Measurements from ENCODE around the gene ZAP70. TPM values are rescaled to one million over a fixed set of nuclear protein-coding genes. Genes with fewer than 3 reads are reported as not detected.

ZAP70 gene
- total RNA-seq, 1 experiment from 2014 or later, result not detected

DNA sequence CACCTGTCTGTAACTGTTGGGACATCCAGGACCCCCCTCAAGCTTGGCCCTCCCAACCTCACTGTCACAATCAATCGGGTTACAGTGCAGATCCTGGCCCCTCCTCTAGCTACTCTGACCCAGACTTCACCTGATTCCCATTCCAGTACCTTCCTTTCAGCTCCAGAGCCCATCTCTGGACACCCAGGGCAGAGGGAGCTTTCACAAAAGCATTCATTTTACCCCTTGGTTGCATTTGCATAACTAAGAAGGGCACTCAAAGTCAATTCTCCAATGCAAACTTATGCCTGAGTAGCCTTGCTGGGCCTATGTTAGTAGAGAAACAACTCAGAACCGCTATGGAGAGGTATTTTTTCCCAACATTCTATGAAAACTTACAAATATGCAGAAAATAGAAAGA lies 7.4 kb downstream of the ZAP70 start:
- Histone ChIP-seq H3K4me1 (ENCODE audit: insufficient read depth, low read length, poor library complexity, severe bottlenecking) (no peaks in the 10 kb centered on the region), H3K4me3 (ENCODE audit: low read depth, low read length, poor library complexity, severe bottlenecking) (no peak overlapping the region), H3K9me3 (ENCODE audit: low read depth, low read length, poor library complexity, severe bottlenecking) (no peaks in the 10 kb centered on the region), H3K27ac (ENCODE audit: low read depth, low read length, poor library complexity, severe bottlenecking) (no peak overlapping the region), H3K36me3 (ENCODE audit: insufficient read depth, low read length, poor library complexity, severe bottlenecking) (no peaks in the 10 kb centered on the region), H3K27me3 (replicated peaks; ENCODE audit: insufficient read depth, low read depth, low read length, poor library complexity) (no peaks in the 10 kb centered on the region)
- TF ChIP-seq EZH2 (IDR thresholded peaks at IDR 0.05; ENCODE audit: borderline replicate concordance, low read depth, low read length, poor library complexity, severe bottlenecking), result no peak
- TF ChIP-seq, protein P1, sequence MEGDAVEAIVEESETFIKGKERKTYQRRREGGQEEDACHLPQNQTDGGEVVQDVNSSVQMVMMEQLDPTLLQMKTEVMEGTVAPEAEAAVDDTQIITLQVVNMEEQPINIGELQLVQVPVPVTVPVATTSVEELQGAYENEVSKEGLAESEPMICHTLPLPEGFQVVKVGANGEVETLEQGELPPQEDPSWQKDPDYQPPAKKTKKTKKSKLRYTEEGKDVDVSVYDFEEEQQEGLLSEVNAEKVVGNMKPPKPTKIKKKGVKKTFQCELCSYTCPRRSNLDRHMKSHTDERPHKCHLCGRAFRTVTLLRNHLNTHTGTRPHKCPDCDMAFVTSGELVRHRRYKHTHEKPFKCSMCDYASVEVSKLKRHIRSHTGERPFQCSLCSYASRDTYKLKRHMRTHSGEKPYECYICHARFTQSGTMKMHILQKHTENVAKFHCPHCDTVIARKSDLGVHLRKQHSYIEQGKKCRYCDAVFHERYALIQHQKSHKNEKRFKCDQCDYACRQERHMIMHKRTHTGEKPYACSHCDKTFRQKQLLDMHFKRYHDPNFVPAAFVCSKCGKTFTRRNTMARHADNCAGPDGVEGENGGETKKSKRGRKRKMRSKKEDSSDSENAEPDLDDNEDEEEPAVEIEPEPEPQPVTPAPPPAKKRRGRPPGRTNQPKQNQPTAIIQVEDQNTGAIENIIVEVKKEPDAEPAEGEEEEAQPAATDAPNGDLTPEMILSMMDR (conservative IDR thresholded peaks at IDR 0.05; ENCODE audit: low read depth, low read length), result no peak
- CTCF ChIA-PET, result no interaction called here
- no peak for DNase-seq (ENCODE audit: low spot score)
- intact Hi-C loops (cut with micrococcal nuclease; ENCODE audit: unreplicated experiment), result no loop called here
- no TSS peak for BruUV-seq (replicated peaks)
- POLR2A ChIA-PET (ENCODE audit: low non-redundant PET), result no interaction called here

DNA sequence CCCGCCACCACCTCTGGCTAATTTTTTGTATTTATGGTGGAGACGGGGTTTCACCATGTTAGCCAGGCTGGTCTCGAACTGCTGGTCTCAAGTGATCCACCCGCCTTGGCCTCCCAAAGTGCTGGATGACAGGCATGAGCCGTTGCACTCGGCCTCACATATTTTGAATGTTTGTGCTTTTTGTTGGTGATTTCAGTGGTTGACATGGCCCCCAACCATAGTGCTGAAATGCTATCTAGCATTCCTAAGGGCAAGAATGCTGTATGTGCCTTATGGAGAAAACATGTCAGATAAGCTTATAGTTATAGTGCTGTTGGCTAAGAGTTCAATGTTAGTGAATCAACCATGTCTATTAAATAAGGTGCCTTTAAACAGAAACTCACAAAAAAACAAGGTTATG lies 8.9 kb downstream of the ZAP70 start:
- no TSS peak for BruUV-seq (replicated peaks)
- Histone ChIP-seq H3K27ac (ENCODE audit: low read depth, low read length, poor library complexity, severe bottlenecking) (no peak overlapping the region), H3K36me3 (ENCODE audit: insufficient read depth, low read length, poor library complexity, severe bottlenecking) (no peaks in the 10 kb centered on the region), H3K4me3 (ENCODE audit: low read depth, low read length, poor library complexity, severe bottlenecking) (no peak overlapping the region), H3K4me1 (ENCODE audit: insufficient read depth, low read length, poor library complexity, severe bottlenecking) (no peaks in the 10 kb centered on the region), H3K27me3 (replicated peaks; ENCODE audit: insufficient read depth, low read depth, low read length, poor library complexity) (no peaks in the 10 kb centered on the region), H3K9me3 (ENCODE audit: low read depth, low read length, poor library complexity, severe bottlenecking) (no peaks in the 10 kb centered on the region)
- no peak for DNase-seq (ENCODE audit: low spot score)
- ChIA-PET CTCF (no interaction called here), POLR2A (ENCODE audit: low non-redundant PET) (no interaction called here)
- no peak for TF ChIP-seq EZH2 (IDR thresholded peaks at IDR 0.05; ENCODE audit: borderline replicate concordance, low read depth, low read length, poor library complexity, severe bottlenecking)
- TF ChIP-seq, protein P1 (conservative IDR thresholded peaks at IDR 0.05; ENCODE audit: low read depth, low read length), result no peak
- intact Hi-C loops (cut with micrococcal nuclease; ENCODE audit: unreplicated experiment), result no loop called here

DNA sequence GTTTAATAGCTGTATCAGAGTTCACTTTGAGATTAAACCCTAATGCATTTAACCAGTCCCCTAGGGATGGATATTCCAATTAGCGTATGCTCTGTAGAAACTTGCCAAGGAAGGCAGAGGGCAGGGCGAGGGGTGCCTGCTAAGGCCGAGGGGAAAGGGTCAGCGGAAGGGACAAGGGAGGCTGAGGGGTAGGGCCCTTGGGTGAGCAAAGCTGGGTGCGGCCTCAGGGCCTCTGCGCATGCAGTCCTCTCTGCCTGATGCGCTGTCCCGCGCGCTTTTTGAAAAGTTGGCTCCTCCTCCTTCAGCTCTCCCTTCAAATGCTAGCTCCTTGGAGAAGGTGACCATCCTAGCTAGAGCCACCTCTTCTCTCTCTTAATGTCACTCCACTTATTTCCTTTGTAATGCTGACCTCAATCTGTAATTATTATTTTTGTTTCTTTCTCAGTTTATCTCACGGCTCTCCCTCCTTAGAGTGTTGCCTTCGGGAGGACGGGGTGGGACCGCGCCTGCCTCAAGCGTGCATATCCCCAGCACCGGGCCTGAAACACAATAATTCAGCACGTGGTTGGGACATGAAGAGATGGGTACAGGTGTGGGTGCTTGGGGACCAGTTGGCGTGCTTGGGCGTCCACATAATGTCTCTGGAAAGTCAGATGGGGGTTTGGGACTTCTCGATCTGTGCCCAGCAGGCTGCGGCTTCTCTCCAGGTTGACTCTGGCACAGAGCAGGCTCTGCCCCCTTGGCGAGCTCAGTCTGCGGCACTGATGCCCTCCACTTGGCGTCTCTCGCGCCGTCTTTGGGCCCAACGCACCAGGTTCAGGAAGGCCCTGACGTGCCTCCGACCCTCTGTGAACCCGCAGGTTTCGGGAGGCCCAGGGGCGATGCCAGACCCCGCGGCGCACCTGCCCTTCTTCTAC lies 10.0 kb downstream of the ZAP70 start:
- ChIA-PET CTCF (no interaction called here), POLR2A (ENCODE audit: low non-redundant PET) (no interaction called here)
- no peak for DNase-seq (ENCODE audit: low spot score)
- Histone ChIP-seq H3K4me1 (ENCODE audit: insufficient read depth, low read length, poor library complexity, severe bottlenecking) (no peaks in the 10 kb centered on the region), H3K27ac (ENCODE audit: low read depth, low read length, poor library complexity, severe bottlenecking) (no peak overlapping the region), H3K9me3 (ENCODE audit: low read depth, low read length, poor library complexity, severe bottlenecking) (no peaks in the 10 kb centered on the region), H3K4me3 (ENCODE audit: low read depth, low read length, poor library complexity, severe bottlenecking) (no peak overlapping the region), H3K36me3 (ENCODE audit: insufficient read depth, low read length, poor library complexity, severe bottlenecking) (no peaks in the 10 kb centered on the region), H3K27me3 (replicated peaks; ENCODE audit: insufficient read depth, low read depth, low read length, poor library complexity) (no peaks in the 10 kb centered on the region)
- BruUV-seq (replicated peaks), result no TSS peak
- intact Hi-C loops (cut with micrococcal nuclease; ENCODE audit: unreplicated experiment), result no loop called here
- TF ChIP-seq, protein P1 (conservative IDR thresholded peaks at IDR 0.05; ENCODE audit: low read depth, low read length), result no peak
- TF ChIP-seq EZH2 (IDR thresholded peaks at IDR 0.05; ENCODE audit: borderline replicate concordance, low read depth, low read length, poor library complexity, severe bottlenecking), result no peak

Data from A673 (cell line).